HepG2 (cell line): Measurements from ENCODE around the gene ANKRD65. TPM values are rescaled to one million over a fixed set of nuclear protein-coding genes. Genes with fewer than 3 reads are reported as not detected.

Experiments used
- ARNT2 ChIP-seq: sonication (generic); formaldehyde crosslinking; IDR thresholded peaks from 2 replicates; pipeline ENCODE4 v1.8.0; 2022; ENCODE audit warnings: mild to moderate bottlenecking, low read depth, missing genetic modification reagents, moderate library complexity
- JUND ChIP-seq: sonication (generic); formaldehyde crosslinking; IDR thresholded peaks from 2 replicates; pipeline ENCODE4 v1.8.0; 2022; ENCODE audit warnings: mild to moderate bottlenecking, missing genetic modification reagents
- KDM2A ChIP-seq: sonication (generic); formaldehyde crosslinking; IDR thresholded peaks from 2 replicates; pipeline ENCODE4 v1.4.0; 2020; ENCODE audit warnings: low read depth, missing genetic modification reagents, borderline replicate concordance
- NFRKB ChIP-seq: fragments of 450-650 bp; IDR thresholded peaks from 2 replicates; pipeline ENCODE4 v1.6.1; 2017
- RFXANK ChIP-seq: IDR thresholded peaks from 2 replicates; pipeline ENCODE4 v1.6.1; 2016
- TCF12 ChIP-seq, 2 experiments: fragments of 450-650 bp in 1 of 2; sonication (generic) in 1 of 2; formaldehyde crosslinking in 1 of 2; IDR thresholded peaks; 2 replicates each; pipeline versions ENCODE4 v1.6.1 to v1.8.0; 2017 to 2022; ENCODE audit warnings: antibody characterized with exemption in 1 of 2, mild to moderate bottlenecking in 1 of 2, missing genetic modification reagents in 1 of 2, moderate library complexity in 1 of 2
- TCF7 ChIP-seq: sonication (generic); IDR thresholded peaks from 2 replicates; pipeline ENCODE4 v1.6.1; 2016; ENCODE audit warnings: antibody characterized with exemption, low read depth
- YEATS2 ChIP-seq: sonication (generic); formaldehyde crosslinking; IDR thresholded peaks from 2 replicates; pipeline ENCODE4 v1.4.0; 2020; ENCODE audit warnings: missing genetic modification reagents, borderline replicate concordance
- YEATS4 ChIP-seq: sonication (generic); formaldehyde crosslinking; IDR thresholded peaks from 2 replicates; pipeline ENCODE4 v1.4.0; 2020; ENCODE audit warnings: missing genetic modification reagents, borderline replicate concordance
- ZFP82 ChIP-seq: sonication (generic); formaldehyde crosslinking; IDR thresholded peaks from 2 replicates; pipeline ENCODE4 v1.5.1; 2020; ENCODE audit warnings: mild to moderate bottlenecking, missing genetic modification reagents, borderline replicate concordance
- ZFP90 ChIP-seq: sonication (generic); formaldehyde crosslinking; IDR thresholded peaks from 2 replicates; pipeline ENCODE4 v1.8.0; 2022; ENCODE audit warnings: missing genetic modification reagents, mild to moderate bottlenecking, inconsistent platforms, borderline replicate concordance
- ZNF446 ChIP-seq: sonication (generic); formaldehyde crosslinking; IDR thresholded peaks from 2 replicates; pipeline ENCODE4 v1.5.0; 2020; ENCODE audit warnings: mild to moderate bottlenecking, missing genetic modification reagents
- ZNF629 ChIP-seq: sonication (generic); formaldehyde crosslinking; conservative IDR thresholded peaks from 2 replicates; pipeline ENCODE4 v1.5.0; 2020; ENCODE audit warnings: missing genetic modification reagents
- ZNF678 ChIP-seq: sonication (generic); formaldehyde crosslinking; IDR thresholded peaks from 2 replicates; pipeline ENCODE4 v1.4.0; 2020; ENCODE audit warnings: mild to moderate bottlenecking, missing genetic modification reagents
- ZNF703 ChIP-seq: sonication (generic); formaldehyde crosslinking; IDR thresholded peaks from 2 replicates; pipeline ENCODE4 v1.5.1; 2020; ENCODE audit warnings: missing genetic modification reagents, mild to moderate bottlenecking, moderate library complexity, borderline replicate concordance
- ZNF879 ChIP-seq: sonication (generic); formaldehyde crosslinking; IDR thresholded peaks from 2 replicates; pipeline ENCODE4 v1.8.1; 2023; ENCODE audit warnings: missing genetic modification reagents
- polyA plus RNA-seq, 8 experiments: library from polyadenylated mRNA; depleted of rRNA in 3 of 8; stranded (reverse) in 7 of 8; unstranded in 1 of 8; fragments of >200 nt; fragmentation: Illumina TruSeq in 4 of 8; extraction: Trizol in 4 of 8; gene quantifications; 2 replicates each; pipeline versions ENCODE4 v1.2.1 to v1.2.3, GENCODE V29; 2011 to 2016; ENCODE audit warnings: low read depth in 4 of 8, missing spikeins in 1 of 8, mixed read lengths in 1 of 8; ENCODE audit not compliant: insufficient read depth in 1 of 8
- total RNA-seq, 5 experiments: library from RNA; depleted of rRNA; stranded (reverse); fragments of >200 nt; fragmentation: Illumina TruSeq; extraction: Trizol; gene quantifications; 2 replicates each; pipeline ENCODE4 v1.2.3, GENCODE V29; 2016; ENCODE audit warnings: low read depth in 1 of 5
- TF ChIP-seq, protein P1 (sequence below): sonication (generic); formaldehyde crosslinking; IDR thresholded peaks from 2 replicates; pipeline ENCODE4 v1.4.0; 2020; ENCODE audit warnings: missing genetic modification reagents, borderline replicate concordance
- TF ChIP-seq, protein P2 (sequence below): sonication (generic); formaldehyde crosslinking; IDR thresholded peaks from 2 replicates; pipeline ENCODE4 v1.4.0; 2020; ENCODE audit warnings: missing genetic modification reagents
- TF ChIP-seq, protein P3 (sequence below): sonication (generic); formaldehyde crosslinking; IDR thresholded peaks from 2 replicates; pipeline ENCODE4 v1.4.0; 2020; ENCODE audit warnings: missing genetic modification reagents

Gene ANKRD65
- total and polyA plus RNA-seq, 2 of the 13 experiments (the other 11 are each of a cell fraction or from before 2014, with no cell fraction given) = 12.1 to 30.1 TPM

DNA sequence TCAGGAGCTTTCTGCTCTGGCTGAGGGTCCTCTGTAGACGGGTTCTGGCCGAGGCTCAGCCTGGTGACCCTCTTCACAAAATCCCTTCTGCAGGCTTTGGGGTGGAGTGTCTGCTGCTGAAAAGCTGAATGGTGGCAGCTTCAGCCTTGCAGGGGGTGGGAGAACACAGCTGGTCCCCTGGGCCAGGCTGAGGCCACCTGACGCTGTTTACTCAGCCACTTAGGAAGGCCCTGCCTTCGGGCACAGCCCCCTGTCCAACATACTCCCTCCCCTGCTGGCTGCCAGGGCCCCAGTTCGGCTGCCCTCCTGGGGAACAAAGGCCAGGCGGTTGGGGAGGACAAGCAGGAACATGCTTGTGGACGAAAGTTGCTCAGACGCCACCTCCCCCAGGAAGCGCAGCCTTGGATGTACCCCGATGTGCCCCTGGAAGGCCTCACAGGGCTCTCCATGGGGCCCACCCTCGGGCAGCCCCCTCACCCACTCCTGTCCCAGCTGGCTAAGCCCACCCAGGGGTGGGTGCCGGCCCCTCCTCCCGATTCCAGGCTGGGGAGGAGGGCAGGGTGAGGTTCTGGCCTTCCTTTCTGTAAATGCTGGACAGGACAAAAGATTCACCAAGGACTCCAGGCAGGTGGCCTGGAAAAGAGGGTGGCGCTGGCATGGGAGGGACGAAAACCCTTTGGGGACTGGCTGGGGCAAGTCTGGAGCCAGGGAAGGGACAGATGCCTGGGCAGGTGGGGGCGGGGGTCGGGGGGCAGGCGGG, at the start of gene ANKRD65 (continued):
- 0 out of 2 replicates have a peak, but pooled peaks have one; percentile 14 for TF ChIP-seq ZNF629 (CRISPR knock-in tag)
- peak; percentile 43; the same call in 1 of the 2 replicates for TF ChIP-seq YEATS4 (CRISPR knock-in tag)
- TF ChIP-seq RFXANK (CRISPR knock-in tag) = no peak
- TF ChIP-seq, protein P1, sequence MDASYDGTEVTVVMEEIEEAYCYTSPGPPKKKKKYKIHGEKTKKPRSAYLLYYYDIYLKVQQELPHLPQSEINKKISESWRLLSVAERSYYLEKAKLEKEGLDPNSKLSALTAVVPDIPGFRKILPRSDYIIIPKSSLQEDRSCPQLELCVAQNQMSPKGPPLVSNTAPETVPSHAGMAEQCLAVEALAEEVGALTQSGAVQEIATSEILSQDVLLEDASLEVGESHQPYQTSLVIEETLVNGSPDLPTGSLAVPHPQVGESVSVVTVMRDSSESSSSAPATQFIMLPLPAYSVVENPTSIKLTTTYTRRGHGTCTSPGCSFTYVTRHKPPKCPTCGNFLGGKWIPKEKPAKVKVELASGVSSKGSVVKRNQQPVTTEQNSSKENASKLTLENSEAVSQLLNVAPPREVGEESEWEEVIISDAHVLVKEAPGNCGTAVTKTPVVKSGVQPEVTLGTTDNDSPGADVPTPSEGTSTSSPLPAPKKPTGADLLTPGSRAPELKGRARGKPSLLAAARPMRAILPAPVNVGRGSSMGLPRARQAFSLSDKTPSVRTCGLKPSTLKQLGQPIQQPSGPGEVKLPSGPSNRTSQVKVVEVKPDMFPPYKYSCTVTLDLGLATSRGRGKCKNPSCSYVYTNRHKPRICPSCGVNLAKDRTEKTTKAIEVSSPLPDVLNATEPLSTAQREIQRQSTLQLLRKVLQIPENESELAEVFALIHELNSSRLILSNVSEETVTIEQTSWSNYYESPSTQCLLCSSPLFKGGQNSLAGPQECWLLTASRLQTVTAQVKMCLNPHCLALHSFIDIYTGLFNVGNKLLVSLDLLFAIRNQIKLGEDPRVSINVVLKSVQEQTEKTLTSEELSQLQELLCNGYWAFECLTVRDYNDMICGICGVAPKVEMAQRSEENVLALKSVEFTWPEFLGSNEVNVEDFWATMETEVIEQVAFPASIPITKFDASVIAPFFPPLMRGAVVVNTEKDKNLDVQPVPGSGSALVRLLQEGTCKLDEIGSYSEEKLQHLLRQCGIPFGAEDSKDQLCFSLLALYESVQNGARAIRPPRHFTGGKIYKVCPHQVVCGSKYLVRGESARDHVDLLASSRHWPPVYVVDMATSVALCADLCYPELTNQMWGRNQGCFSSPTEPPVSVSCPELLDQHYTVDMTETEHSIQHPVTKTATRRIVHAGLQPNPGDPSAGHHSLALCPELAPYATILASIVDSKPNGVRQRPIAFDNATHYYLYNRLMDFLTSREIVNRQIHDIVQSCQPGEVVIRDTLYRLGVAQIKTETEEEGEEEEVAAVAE = peak; percentile 19; the same call in 1 of the 2 replicates
- TF ChIP-seq ARNT2 (CRISPR knock-in tag) = 0 out of 2 replicates have a peak, but pooled peaks have one; percentile 42
- peak; percentile 39; the same call in 1 of the 2 replicates for TF ChIP-seq YEATS2 (CRISPR knock-in tag)
- TF ChIP-seq ZNF446 (CRISPR knock-in tag) = 0 out of 2 replicates have a peak, but pooled peaks have one; percentile 32
- TF ChIP-seq NFRKB = no peak
- no peak; the same call in 1 of the 2 replicates for TF ChIP-seq ZFP90 (CRISPR knock-in tag)
- TF ChIP-seq ZNF879 = no peak
- TF ChIP-seq, protein P2, sequence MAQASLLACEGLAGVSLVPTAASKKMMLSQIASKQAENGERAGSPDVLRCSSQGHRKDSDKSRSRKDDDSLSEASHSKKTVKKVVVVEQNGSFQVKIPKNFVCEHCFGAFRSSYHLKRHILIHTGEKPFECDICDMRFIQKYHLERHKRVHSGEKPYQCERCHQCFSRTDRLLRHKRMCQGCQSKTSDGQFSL (CRISPR knock-in tag) = no peak; the same call in 1 of the 2 replicates
- TF ChIP-seq, protein P3, sequence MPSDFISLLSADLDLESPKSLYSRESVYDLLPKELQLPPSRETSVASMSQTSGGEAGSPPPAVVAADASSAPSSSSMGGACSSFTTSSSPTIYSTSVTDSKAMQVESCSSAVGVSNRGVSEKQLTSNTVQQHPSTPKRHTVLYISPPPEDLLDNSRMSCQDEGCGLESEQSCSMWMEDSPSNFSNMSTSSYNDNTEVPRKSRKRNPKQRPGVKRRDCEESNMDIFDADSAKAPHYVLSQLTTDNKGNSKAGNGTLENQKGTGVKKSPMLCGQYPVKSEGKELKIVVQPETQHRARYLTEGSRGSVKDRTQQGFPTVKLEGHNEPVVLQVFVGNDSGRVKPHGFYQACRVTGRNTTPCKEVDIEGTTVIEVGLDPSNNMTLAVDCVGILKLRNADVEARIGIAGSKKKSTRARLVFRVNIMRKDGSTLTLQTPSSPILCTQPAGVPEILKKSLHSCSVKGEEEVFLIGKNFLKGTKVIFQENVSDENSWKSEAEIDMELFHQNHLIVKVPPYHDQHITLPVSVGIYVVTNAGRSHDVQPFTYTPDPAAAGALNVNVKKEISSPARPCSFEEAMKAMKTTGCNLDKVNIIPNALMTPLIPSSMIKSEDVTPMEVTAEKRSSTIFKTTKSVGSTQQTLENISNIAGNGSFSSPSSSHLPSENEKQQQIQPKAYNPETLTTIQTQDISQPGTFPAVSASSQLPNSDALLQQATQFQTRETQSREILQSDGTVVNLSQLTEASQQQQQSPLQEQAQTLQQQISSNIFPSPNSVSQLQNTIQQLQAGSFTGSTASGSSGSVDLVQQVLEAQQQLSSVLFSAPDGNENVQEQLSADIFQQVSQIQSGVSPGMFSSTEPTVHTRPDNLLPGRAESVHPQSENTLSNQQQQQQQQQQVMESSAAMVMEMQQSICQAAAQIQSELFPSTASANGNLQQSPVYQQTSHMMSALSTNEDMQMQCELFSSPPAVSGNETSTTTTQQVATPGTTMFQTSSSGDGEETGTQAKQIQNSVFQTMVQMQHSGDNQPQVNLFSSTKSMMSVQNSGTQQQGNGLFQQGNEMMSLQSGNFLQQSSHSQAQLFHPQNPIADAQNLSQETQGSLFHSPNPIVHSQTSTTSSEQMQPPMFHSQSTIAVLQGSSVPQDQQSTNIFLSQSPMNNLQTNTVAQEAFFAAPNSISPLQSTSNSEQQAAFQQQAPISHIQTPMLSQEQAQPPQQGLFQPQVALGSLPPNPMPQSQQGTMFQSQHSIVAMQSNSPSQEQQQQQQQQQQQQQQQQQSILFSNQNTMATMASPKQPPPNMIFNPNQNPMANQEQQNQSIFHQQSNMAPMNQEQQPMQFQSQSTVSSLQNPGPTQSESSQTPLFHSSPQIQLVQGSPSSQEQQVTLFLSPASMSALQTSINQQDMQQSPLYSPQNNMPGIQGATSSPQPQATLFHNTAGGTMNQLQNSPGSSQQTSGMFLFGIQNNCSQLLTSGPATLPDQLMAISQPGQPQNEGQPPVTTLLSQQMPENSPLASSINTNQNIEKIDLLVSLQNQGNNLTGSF (CRISPR knock-in tag) = no peak
- TF ChIP-seq ZNF678 (CRISPR knock-in tag) = no peak
- peak; percentile 57; the same call in 1 of the 2 replicates for TF ChIP-seq KDM2A (CRISPR knock-in tag)
- no peak for TF ChIP-seq ZFP82 (CRISPR knock-in tag)
- 0 out of 2 replicates have a peak, but pooled peaks have one; percentile 25 for TF ChIP-seq JUND
- no peak for TF ChIP-seq TCF12 (IDR thresholded peaks at IDR 0.05)
- no peak for TF ChIP-seq TCF12 (CRISPR knock-in tag; IDR thresholded peaks at IDR 0.05)
- no peak for TF ChIP-seq TCF7
- no peak for TF ChIP-seq ZNF703 (CRISPR knock-in tag)
